Stimulated activated CD4-positive, alpha-beta T cell treated with anti-CD3 and anti-CD28 coated beads, Interleukin-12 subunit alpha, Interleukin-12 subunit beta, amount 100 ng/mL, for 24 hours (primary cell): ENCODE measurements around the gene THRAP3.
"Not testable (repeated sequence)": the region's sequence is repeated elsewhere in the genome, so short reads cannot be mapped to it uniquely, and the experiment has no call there.

Experiments used
- DNase-seq, 2 experiments: peaks; one replicate each; pipeline ENCODE4 v3.0.0-alpha.2; 2020; ENCODE audit warnings: low read depth in 2 of 2

The THRAP3 gene

GRCh38 chr1:36204347-36204909 is 19.8 kb upstream of the THRAP3 start:
- DNase-seq, result no peak

- DNase-seq, result no peak
These were observed 17.9 kb upstream of the THRAP3 start for GRCh38 chr1:36206323-36206858.

DNA sequence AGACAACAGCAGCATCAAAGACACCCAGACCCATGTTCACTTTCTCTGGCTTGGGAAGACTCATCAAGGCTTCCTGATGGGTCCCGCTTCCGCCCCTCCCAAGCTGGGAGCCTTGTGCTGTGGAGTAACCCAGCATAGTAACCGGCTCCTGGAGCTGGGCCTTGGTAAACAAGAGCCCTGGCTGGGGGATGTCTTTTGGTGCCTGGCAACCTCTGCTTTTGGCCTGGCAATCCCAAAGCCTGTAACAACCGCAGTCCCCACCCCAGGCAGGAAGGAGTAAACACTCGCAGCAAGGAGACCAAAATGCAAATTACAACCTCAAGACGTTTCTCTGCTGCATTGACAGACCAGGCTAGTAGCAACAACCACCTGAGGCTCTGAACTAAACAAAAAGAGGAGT is 16.9 kb upstream of the THRAP3 start:
- no peak for DNase-seq

GRCh38 chr1:36208978-36209703 is 15.1 kb upstream of the THRAP3 start:
- no peak for DNase-seq

GRCh38 chr1:36211307-36211706 is 12.9 kb upstream of the THRAP3 start:
- DNase-seq, result no peak

DNA sequence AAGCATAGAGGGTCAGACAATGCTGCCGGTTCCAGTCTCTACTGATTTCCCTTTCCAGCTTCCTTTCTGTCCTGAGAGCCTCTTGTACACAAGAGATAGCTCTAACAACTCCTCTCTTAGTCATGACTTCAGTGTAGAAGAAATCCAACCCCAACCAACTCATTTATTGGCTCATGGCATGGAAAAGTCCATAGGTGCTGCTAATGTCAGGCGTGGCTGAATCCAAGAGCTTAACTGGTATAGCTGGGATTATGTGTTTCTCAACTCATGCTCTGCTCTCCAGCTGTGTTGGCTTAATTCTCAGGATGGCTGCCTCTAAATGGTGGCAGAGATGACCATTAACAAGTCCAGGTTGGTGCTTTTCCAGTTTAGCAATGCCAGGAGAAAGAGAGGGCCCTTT is 12.4 kb upstream of the THRAP3 start:
- no peak for DNase-seq

DNA sequence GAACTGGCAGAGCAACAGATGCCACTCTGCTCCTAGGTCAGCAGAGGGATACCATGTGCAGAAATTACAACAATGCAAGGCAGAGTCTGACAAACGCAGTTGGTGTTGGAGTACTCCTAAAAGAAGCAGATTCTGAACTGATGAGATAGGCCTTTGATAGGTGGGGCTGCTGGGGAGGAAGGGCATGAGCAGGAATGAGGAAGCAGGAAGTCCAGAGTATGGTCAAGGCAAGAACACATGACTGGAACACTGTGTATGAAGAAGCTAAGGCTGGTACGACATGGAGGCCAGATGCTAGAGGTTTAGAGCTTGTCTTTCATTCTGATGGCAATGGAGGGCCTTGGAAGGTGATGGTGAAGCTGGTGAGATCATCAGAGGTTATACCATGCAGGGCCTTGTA is 11.5 kb upstream of the THRAP3 start:
- DNase-seq, result no peak

DNA sequence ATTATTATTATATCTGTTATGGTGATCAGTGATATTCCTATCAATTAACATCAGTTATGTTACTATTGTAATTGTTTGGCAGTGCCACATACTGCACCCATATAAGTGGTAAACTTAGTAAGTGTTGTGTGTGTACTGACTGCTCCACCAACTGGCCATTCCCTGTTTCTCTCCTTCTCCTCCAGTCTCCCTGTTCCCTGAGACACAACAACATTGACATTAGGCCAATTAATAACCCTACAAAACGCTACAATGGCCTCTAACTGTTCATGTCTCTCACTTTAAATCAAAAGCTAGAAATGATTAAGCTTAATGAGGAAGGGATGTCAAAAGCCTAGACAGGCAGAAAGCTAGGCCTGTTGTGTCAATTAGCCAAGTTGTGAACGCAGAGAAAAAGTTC is 6.6 kb upstream of the THRAP3 start:
- no peak for DNase-seq

DNA sequence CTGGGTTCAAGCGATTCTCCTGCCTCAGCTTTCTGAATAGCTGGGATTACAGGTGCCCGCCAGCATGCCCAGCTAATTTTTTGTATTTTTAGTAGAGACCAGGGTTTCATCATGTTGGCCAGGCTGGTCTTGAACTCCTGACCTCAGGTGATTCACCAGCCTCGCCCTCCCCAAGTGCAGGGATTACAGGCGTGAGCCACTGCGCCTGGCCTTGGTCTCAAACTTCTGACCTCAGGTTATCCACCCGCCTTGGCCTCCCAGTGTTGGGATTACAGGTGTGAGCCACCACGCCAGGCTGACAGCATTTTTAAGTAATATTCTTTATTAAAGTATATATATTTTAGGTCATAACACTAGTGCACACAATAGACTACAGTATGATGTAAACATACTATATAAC is 2.3 kb upstream of the THRAP3 start:
- not testable (repeated sequence) for DNase-seq

GRCh38 chr1:36222481-36223380 is 1.5 kb upstream of the THRAP3 start:
- DNase-seq, result peak in 1 of 2 experiments; percentile 0

DNA sequence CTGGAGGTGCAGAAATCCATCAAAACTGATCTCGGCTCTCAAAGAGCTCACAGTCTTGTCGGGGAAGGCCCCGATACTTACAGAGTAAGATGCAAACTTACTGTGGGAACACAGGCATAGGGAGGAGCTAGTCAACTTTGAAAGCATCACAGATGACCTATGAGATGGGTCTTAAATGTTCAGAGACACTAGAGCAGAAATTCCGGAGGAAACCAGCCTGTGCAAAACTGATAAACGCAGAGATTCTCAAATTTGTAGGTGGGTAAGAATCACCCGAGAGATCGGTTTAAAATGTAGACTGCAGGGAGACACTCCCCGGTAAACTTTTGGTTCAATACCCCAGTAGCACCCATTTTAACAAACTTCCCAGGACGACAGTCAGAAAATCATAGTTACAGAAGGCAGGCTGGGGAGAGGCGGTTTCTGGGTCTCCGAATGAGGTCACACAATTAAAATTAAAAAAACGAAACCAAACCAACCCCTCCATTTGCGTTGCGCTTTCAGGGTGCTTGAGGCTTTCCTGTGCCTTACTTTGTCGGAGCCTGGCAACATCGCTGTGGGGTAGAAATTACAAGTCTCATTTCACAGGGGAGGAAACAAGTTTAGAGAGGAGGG is 755 bp upstream of the THRAP3 start:
- peak in 1 of 2 experiments; percentile 5 for DNase-seq

- peak; percentile 64 to 72 for DNase-seq
These were observed 467 bp downstream of the THRAP3 start for GRCh38 chr1:36224537-36225282.

DNA sequence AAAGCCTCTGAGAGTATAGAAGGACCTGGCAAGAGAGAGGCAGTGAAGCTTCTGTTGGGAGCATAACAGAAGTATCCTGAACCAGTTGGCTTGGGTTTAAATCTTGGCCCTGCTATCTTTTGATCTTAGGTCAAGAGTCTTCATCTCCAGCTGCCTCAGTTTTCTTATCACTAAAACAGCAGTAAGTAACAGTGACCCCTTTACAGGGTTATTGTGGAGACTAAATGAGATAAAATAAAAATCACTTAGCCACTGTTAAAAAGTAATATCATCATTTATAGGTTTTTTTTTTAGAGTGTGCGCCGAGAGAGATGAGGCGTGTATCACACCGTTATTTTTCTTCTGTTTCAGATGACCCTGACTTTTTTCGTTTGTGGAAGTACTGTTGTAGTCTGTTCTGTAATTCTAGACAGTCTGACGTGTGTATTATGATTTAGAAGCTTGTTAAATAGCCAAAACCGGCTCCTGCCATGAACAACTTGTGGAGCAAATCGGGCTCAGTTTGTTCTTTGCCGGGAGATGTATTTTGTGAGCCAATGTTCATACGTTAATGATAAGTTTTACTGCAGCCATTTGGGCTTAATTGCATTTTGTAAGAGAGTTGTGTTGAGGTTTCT is 1.1 kb downstream of the THRAP3 start:
- no peak for DNase-seq

DNA sequence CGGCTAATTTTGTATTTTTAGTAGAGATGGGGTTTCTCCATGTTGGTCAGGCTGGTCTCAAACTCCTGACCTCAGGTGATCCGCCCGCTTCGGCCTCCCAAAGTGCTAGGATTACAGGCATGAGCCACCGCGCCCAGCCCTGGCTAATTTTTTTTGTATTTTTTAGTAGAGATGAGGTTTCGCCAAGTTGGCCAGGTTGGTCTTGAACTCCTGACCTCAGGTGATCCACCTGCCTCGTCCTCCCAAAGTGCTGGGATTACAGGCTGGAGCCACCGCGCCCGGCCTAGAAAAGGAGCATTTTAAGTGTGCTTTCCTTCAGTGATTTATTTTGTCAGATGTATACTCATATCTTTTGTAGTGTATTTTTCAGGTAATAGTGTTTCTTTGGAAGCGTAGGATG is 6.0 kb downstream of the THRAP3 start:
- not testable (repeated sequence) for DNase-seq

DNA sequence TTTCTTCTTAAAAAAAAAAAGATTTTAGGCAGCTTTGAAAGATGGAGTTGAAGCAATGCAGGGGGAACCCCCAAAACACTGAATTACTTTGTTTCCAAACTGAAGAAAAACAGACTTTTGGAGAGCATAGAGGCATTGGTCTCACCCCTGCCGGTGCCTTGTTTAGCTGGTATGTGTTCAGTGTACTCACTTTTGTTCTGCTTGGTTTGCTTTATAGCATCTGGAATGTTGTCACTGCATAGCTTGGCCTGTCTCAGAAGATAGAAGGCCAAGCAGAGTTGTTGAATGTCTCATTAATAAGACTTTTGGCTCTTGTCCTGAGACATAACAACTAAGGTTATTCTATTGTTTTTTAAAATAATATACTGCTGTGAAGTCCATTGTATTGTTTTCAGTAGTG is 6.9 kb downstream of the THRAP3 start:
- DNase-seq, result no peak

DNA sequence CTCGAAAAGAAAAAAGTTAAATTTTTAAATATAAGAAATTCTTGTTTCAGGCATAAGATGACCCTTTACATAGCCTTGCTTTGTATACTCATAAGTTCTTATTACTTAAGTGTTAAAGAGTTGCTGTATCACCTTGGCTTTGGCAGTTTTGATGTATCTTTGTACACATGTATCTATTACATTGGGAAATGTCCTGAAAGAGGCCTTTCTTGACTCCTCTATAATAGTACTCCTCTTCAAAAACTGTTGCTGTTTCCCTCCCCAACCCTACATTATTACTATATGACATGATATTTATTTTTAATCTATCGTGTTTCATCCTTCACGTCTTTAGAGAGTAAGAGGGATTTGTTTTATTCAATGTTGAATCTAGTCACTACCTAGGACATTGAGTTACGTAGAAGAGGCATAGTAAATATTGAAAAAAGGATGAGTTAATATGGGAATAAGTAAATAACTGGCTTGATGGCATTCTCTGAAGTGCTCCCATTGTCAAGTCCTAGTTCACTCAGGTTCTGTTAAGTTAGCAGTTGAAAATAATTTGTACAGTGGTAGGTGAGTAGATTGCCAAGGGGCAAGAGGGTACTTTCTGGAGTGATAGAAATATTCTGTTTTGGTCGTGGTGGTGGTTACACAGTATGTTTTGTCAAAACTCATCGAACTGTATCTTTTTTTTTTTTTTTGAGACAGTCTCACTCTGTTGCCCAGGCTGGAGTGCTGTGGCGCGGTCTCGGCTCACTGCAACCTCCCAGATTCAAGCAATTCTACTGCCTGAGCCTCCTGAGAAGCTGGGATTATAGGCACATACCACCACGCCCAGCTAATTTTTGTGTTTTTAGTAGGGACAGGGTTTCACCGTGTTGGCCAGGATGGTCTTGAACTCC is 8.2 kb downstream of the THRAP3 start:
- no peak for DNase-seq

DNA sequence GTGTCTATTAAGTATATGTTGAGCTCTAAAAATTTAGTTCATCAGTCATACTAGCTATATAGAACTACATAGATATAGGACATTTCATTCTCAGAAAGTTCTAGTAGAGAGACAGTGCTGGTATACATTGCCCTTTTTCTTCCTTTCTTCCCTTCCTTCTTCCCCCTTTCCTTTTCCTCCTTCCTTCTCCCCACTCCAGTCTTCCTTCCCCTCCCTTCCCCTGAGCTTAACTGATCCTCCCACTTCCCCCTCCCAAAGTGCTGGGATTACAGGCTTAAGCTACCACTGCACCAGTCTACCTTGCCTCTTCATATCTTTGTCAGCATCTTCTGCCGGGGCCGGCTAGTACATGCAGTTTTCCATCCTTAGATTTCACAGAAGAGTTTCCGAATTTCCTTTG is 12.1 kb downstream of the THRAP3 start:
- no peak for DNase-seq

DNA sequence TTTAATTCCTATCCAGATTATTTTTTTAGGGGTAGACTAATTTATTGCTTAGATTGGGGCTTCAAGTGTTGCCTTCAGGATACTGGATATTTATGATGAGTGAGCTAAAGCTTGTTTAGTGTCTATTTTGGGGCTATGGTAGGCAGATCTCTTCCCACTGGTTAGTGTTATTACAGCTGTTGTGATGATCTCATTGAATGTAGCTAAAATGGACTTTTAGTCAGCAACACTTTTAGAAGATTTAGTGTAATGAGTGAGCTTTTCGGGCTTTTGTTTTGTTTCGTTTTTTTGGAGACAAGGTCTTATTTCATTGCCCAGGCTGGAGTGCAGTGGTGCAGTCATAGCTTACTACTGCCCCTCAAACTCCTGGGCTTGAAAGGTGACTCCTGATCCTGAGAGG is 14.2 kb downstream of the THRAP3 start:
- no peak for DNase-seq

- no peak for DNase-seq
These were observed 15.8 kb downstream of the THRAP3 start for GRCh38 chr1:36239941-36240637.
